ENCODE results near the gene ZNF768. TPM values are rescaled to one million over a fixed set of nuclear protein-coding genes. Genes with fewer than 3 reads are reported as not detected.
A peak's percentile ranks its signal among the peaks of the same experiment; 100 is the strongest.
"Not testable (repeated sequence)": the region's sequence is repeated elsewhere in the genome, so short reads cannot be mapped to it uniquely, and the experiment has no call there.

The ZNF768 gene
- total RNA-seq, 2 donors from 2014 or later, result 58.7 to 62.4 TPM

DNA sequence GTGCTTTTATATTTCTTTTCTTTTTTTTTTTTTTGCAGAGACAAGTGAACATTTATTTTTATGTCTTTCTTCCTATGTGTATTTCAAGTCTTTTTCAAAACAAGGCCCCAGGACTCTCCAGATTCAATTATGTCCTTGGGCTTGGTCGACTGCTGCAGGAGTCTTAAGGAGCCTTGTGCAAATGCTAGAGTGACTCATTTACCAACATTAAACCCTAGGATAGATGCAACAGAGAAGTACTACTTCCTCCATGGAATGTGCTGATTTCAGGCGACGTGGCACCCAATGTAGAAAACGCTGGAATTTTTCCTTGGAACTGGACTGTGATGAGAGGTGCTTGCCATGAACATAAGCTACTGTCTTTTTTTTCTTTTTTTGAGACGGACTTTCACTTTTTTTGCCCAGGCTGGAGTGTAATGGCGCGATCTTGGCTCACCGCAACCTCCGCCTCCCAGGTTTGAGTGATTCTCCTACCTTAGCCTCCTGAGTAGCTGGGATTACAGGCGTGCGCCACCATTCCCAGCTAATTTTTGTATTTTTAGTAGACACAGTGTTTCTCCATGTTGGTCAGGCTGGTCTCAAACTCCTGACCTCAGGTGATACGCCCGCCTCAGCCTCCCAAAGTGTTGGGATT, 10.1 kb upstream of the ZNF768 start:
- not testable (repeated sequence) for ATAC-seq, DNase-seq
- intact Hi-C loops (cut with DNase I, micrococcal nuclease), result loop anchor here in 1 of 2 donors (10.0 kb wide), 1 partner anchor 92 kb away; the partner anchor contains the start of gene SEPHS2

- DNase-seq (peak; percentile 84 to 85), ATAC-seq (peak; percentile 73)
- intact Hi-C loops (cut with DNase I, micrococcal nuclease), result loop anchor here in 1 of 2 donors (10.0 kb wide), 1 partner anchor 91 kb away; the partner anchor contains the start of gene SEPHS2
Observed at GRCh38 chr16:30535777-30536190, 9.4 kb upstream of the ZNF768 start.

DNA sequence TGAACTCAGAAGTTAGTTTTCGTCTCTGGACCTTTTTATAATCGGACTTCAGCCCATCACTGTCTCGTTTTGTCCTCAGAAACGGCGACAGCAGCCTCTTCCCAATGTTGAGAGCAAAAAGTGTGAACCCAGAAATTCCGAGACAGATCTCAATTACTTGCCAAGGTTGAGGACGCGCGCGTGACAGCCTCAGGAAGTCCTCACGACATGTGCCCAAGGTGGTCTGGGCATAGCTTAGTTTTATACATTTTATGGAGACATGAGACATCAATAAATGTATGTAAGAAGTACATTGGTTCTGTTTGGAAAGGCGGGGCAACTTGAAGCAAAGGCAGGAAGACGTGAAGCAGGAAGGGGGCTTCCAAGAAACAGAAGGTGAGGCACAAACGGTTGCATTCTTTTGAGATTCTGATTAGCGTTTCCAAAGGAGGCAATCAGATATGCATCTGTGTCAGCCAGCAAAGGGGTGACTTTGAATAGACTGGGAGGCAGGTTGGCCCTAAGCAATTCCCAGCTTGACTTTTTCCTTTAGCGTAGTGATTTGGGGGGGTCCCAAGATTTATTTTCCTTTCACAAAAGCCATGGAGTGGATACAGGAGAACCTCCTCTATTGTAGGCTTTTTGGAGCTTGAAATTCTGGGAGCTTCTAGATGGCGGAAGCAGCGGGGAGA, 8.9 kb upstream of the ZNF768 start:
- intact Hi-C loops (cut with DNase I, micrococcal nuclease), result loop anchor here in 1 of 2 donors (10.0 kb wide), 1 partner anchor 90 kb away; the partner anchor contains the start of gene SEPHS2
- DNase-seq (no peak), ATAC-seq (peak; percentile 13)

- ATAC-seq (peak; percentile 85), DNase-seq (peak; percentile 92 to 93)
- intact Hi-C loops (cut with DNase I, micrococcal nuclease), result loop anchor here in 1 of 2 donors (10.0 kb wide), 1 partner anchor 90 kb away; the partner anchor contains the start of gene SEPHS2
Observed at GRCh38 chr16:30534368-30535105, 8.2 kb upstream of the ZNF768 start, which contains the start of gene ZNF747. Gene ZNF747, minus strand, starts transcription at chr16:30534858. Its CDS starts 179 bp downstream, at chr16:30534679.

DNA sequence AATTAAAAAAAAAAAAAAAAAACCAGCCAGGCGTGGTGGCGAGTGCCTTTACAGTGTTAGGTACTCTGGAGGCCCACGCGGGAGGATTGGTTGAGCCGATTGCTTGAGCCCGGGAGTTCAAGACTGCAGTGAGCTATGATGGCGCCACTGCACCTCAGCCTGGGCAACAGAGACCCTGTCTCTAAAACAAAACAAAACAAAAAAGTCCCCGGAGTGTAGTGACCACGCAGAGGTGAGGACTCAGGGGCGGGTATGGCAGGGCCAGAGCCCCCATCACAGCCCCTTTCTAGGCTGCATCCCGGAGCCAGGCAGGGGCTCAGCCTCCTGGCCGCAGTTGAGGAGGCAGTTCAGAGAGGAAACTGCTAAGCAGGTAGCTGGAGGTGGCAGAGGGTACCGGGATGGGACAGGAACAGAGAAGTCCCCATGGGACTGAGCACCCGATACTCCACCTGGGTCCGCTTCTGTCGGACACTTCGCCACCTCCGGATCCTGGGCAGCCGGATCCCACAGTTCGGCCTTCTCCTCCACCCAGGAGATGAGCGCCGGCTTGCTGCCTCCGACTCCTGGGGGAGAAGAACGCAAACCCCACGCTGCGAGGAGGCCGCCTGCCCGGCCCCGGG, 7.5 kb upstream of the ZNF768 start:
- intact Hi-C loops (cut with DNase I, micrococcal nuclease), result loop anchor here in 1 of 2 donors (10.0 kb wide), 1 partner anchor 89 kb away; the partner anchor contains the start of gene SEPHS2
- peak; percentile 22 for ATAC-seq
- peak in 1 of 2 donors; percentile 28 for DNase-seq

DNA sequence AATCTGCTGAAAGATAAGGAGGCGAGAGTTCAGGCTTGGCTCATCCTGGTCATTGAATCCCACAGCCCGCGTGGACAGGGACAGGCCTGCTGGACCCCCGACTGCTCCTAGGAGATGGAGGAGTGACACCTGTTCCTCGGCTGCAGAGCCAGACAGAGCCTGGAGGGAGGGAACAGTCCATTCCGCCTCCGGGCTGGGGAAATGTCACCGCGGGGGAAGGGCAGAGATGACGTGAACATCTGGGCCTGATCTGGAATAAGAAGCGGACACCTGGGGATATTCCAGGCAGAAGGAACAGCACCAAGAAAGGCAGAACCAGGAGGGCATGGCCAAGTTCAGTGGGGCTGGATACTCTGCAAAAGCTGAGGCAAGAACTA, 6.8 kb upstream of the ZNF768 start:
- ATAC-seq (no peak), DNase-seq (peak in 1 of 2 donors; percentile 51)
- intact Hi-C loops (cut with DNase I, micrococcal nuclease), result loop anchor here in 1 of 2 donors (10.0 kb wide), 1 partner anchor 88 kb away; the partner anchor contains the start of gene SEPHS2

GRCh38 chr16:30532285-30533145, 6.1 kb upstream of the ZNF768 start:
- ATAC-seq, result no peak
- intact Hi-C loops (cut with DNase I, micrococcal nuclease), result loop anchor here in 1 of 2 donors (10.0 kb wide), 1 partner anchor 88 kb away; the partner anchor contains the start of gene SEPHS2
- no peak for DNase-seq

- ATAC-seq (no peak), DNase-seq (no peak)
- intact Hi-C loops (cut with DNase I, micrococcal nuclease), result loop anchor here in 1 of 2 donors (10.0 kb wide), 1 partner anchor 86 kb away; the partner anchor contains the start of gene SEPHS2
Observed at GRCh38 chr16:30530163-30531037, 4.0 kb upstream of the ZNF768 start.

GRCh38 chr16:30528799-30529457, 2.6 kb upstream of the ZNF768 start:
- no peak for DNase-seq
- no peak for ATAC-seq
- intact Hi-C loops (cut with DNase I, micrococcal nuclease), result no loop called here

DNA sequence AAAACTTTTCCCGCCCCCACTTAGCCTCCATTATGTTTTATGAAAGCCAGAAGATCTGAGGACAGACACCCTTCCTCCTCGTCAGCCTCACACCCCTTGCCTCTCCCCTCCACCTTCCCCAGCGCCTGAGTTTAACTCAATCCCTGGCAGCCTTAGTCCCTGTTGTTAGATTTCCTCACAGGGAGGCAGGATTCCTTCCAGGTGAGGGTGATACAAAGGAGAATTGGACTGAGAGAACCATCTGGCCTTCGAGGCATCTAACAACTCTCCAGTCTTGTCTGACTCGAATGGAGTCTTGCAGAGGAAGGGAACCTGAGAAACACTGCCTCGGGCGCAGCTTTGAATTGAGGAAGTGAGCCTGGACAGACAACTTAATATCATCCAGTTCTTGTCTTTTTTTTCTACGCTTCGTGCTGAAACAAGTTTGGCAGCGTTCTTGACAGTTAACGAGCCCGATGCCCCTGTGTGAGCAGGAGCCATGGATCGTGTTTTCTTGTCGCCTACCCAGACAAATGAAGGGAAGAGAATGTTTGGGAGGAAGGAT, 1.3 kb upstream of the ZNF768 start:
- peak; percentile 7 for ATAC-seq
- DNase-seq, result peak; percentile 48
- intact Hi-C loops (cut with DNase I, micrococcal nuclease), result no loop called here

DNA sequence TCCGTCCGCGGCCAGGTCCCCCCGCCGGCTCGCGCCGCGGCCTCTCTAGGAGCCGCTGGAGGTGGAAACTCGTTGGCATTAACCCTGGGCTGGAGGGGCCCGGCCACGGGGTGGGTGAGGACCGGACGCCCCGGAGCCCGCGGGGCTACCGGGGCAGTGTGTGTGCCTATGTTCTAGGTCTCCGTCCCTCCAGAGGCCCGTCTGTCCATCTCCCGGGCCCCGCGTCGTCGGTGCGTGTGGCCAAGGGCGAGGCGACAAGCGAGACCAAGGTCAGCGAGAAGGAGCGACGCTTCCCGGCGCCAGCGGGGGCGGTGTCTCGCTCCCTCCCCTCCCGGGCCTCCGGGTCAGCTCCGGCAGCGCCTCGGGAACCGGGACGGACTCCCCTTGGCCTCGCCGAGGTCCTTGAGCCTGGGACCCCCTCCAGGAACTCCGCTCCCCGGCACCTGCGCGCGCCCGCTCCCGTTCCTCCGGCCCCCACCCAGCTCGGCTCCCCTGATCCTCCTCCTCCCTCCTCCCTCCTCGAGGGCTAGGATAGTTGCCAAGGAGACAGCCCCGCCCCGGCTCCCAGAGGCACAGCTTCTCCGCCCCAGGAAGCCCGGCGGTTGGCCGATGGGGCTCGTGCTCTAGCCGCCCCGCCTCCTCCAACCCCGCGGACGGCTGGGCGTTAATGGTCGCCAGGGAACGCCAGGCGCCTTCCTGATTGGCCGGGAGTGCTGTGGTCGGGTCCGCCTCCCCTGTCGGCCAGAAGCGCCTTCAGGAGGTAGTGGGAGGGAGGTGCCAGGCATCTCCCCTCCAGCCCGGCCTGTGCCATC, 663 bp upstream of the ZNF768 start:
- peak; percentile 83 for ATAC-seq
- DNase-seq, result peak; percentile 99
- intact Hi-C loops (cut with DNase I, micrococcal nuclease), result no loop called here

GRCh38 chr16:30525844-30526136, 576 bp downstream of the ZNF768 start:
- no peak for ATAC-seq
- intact Hi-C loops (cut with DNase I, micrococcal nuclease), result no loop called here
- no peak for DNase-seq

DNA sequence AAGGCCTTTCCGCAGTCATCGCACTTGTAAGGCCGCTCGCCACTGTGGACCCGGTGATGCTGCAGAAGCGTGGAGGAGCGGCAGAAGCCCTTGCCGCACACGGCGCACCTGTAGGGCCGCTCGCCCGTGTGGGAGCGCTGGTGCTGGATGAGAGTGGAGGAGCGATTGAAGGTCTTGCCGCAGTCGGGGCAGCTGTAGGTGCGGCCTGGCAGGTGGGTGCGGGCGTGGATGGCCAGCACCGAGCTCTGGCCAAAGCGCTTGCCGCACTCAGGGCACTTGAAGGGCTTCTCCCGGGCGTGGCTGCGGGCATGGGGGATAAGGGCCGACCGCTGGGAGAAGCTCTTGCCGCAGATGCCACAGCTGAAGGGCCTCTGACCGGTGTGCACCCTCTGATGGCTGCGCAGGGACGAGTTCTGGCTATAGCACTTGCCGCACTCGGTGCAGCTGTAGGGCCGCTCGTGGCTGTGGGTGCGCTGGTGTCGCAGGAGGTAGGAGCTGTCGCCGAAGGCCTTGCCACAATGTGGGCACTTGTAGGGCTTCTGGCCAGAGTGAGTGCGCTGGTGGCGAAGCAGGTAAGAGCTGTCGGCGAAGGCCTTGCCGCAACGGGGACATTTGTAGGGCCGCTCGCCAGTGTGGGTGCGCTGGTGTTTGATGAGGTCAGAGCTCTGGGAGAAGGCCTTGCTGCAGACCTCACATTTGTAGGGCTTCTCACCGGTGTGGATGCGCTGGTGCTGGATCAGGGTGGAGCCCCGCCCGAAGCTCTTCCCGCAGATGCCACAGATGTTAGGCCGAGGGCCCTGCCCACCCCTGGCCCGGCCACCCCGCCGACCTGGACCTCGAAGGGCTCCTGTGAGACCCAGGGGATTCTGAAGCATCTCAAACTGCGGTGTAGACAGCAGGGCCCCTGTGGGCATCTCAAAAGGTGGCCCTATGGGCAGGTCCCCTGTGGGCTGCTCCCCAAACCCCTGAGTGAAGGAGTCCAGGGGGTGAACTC, 1.5 kb downstream of the ZNF768 start:
- no peak for DNase-seq
- intact Hi-C loops (cut with DNase I, micrococcal nuclease), result no loop called here
- ATAC-seq, result no peak

Measured in left colon (tissue), 2 donors.